ENCODE data around the gene TFB2M. TPM values are rescaled to one million over a fixed set of nuclear protein-coding genes. Genes with fewer than 3 reads are reported as not detected.

Gene TFB2M
- total RNA-seq, 1 donor from 2014 or later = 17.3 TPM

- peak overlapping the region; percentile 100 for H2AFZ ChIP-seq (ENCODE audit: low read depth, low read length)
- H3K79me2 ChIP-seq (ENCODE audit: insufficient read depth, low read length) = peaks cover 21% of the 10 kb centered on the region
- H3K36me3 Mint-ChIP-seq (ENCODE audit: low read depth, unreplicated experiment) = peaks cover 6% of the 10 kb centered on the region
- peak overlapping the region; percentile 84 for H3K9ac ChIP-seq (ENCODE audit: low read length)
- H3K4me1 Mint-ChIP-seq (ENCODE audit: low read depth, unreplicated experiment) = peaks cover 13% of the 10 kb centered on the region
- peaks cover 9% of the 10 kb centered on the region for H4K20me1 ChIP-seq (ENCODE audit: insufficient read depth, low read length)
- TF ChIP-seq EZH2 (IDR thresholded peaks at IDR 0.05; ENCODE audit: insufficient read depth, low read length) = no peak
- TF ChIP-seq CTCF (IDR thresholded peaks at IDR 0.05; ENCODE audit: insufficient read depth, low read depth, low read length) = no peak
- no peak for DNase-seq (ENCODE audit: low read depth)
- H3K36me3 ChIP-seq (ENCODE audit: insufficient read depth, low read length) = no peaks in the 10 kb centered on the region
- no peaks in the 10 kb centered on the region for H3K9me3 Mint-ChIP-seq (ENCODE audit: unreplicated experiment)
- H3K27ac ChIP-seq (ENCODE audit: low read depth, low read length) = no peak overlapping the region
- peak overlapping the region; percentile 96 for H3K4me2 ChIP-seq (ENCODE audit: low read length)
- no peaks in the 10 kb centered on the region for H3K27me3 ChIP-seq (ENCODE audit: insufficient read depth, low read length)
- peak overlapping the region; percentile 94 for H3K4me3 Mint-ChIP-seq (ENCODE audit: unreplicated experiment)
- no peaks in the 10 kb centered on the region for H3K9me3 ChIP-seq (ENCODE audit: insufficient read depth, low read depth, low read length)
- no peak overlapping the region for H3K27ac Mint-ChIP-seq (ENCODE audit: unreplicated experiment)
- H3K4me1 ChIP-seq (ENCODE audit: insufficient read depth, low read length) = peaks cover 11% of the 10 kb centered on the region
- H3K4me3 ChIP-seq (ENCODE audit: insufficient read depth, low read depth, low read length) = peak overlapping the region; percentile 90
- FAIRE-seq = no peak
- no peaks in the 10 kb centered on the region for H3K27me3 Mint-ChIP-seq (ENCODE audit: low read depth, unreplicated experiment)
Observed at GRCh38 chr1:246506367-246506673, 59.7 kb downstream of the TFB2M start.

- H3K4me1 ChIP-seq (ENCODE audit: insufficient read depth, low read length) = peaks cover 11% of the 10 kb centered on the region
- DNase-seq (ENCODE audit: low read depth) (peak; percentile 41), FAIRE-seq (no peak)
- H3K9me3 ChIP-seq (ENCODE audit: insufficient read depth, low read depth, low read length) = no peaks in the 10 kb centered on the region
- H3K27ac ChIP-seq (ENCODE audit: low read depth, low read length) = no peak overlapping the region
- no peak overlapping the region for H3K9ac ChIP-seq (ENCODE audit: low read length)
- H3K27me3 ChIP-seq (ENCODE audit: insufficient read depth, low read length) = no peaks in the 10 kb centered on the region
- Mint-ChIP-seq H3K9me3 (ENCODE audit: unreplicated experiment) (no peaks in the 10 kb centered on the region), H3K27me3 (ENCODE audit: low read depth, unreplicated experiment) (no peaks in the 10 kb centered on the region), H3K36me3 (ENCODE audit: low read depth, unreplicated experiment) (peaks cover 12% of the 10 kb centered on the region), H3K27ac (ENCODE audit: unreplicated experiment) (no peak overlapping the region), H3K4me1 (ENCODE audit: low read depth, unreplicated experiment) (peaks cover 14% of the 10 kb centered on the region), H3K4me3 (ENCODE audit: unreplicated experiment) (no peak overlapping the region)
- no peak overlapping the region for H3K4me3 ChIP-seq (ENCODE audit: insufficient read depth, low read depth, low read length)
- no peaks in the 10 kb centered on the region for H3K36me3 ChIP-seq (ENCODE audit: insufficient read depth, low read length)
- no peak overlapping the region for H2AFZ ChIP-seq (ENCODE audit: low read depth, low read length)
- peaks cover 23% of the 10 kb centered on the region for H4K20me1 ChIP-seq (ENCODE audit: insufficient read depth, low read length)
- H3K79me2 ChIP-seq (ENCODE audit: insufficient read depth, low read length) = peaks cover 28% of the 10 kb centered on the region
- no peak overlapping the region for H3K4me2 ChIP-seq (ENCODE audit: low read length)
- TF ChIP-seq CTCF (IDR thresholded peaks at IDR 0.05; ENCODE audit: insufficient read depth, low read depth, low read length) = no peak
- no peak for TF ChIP-seq EZH2 (IDR thresholded peaks at IDR 0.05; ENCODE audit: insufficient read depth, low read length)
Observed at GRCh38 chr1:246503341-246503740, 62.7 kb downstream of the TFB2M start.

GRCh38 chr1:246497331-246497915 is 68.6 kb downstream of the TFB2M start:
- Histone ChIP-seq H3K27me3 (ENCODE audit: insufficient read depth, low read length) (no peaks in the 10 kb centered on the region), H3K9ac (ENCODE audit: low read length) (no peak overlapping the region), H4K20me1 (ENCODE audit: insufficient read depth, low read length) (peaks cover 29% of the 10 kb centered on the region), H3K4me1 (ENCODE audit: insufficient read depth, low read length) (peaks cover 2% of the 10 kb centered on the region), H3K4me2 (ENCODE audit: low read length) (no peak overlapping the region), H3K27ac (ENCODE audit: low read depth, low read length) (no peak overlapping the region), H3K79me2 (ENCODE audit: insufficient read depth, low read length) (peaks cover 15% of the 10 kb centered on the region), H3K9me3 (ENCODE audit: insufficient read depth, low read depth, low read length) (no peaks in the 10 kb centered on the region), H3K4me3 (ENCODE audit: insufficient read depth, low read depth, low read length) (no peak overlapping the region), H3K36me3 (ENCODE audit: insufficient read depth, low read length) (no peaks in the 10 kb centered on the region), H2AFZ (ENCODE audit: low read depth, low read length) (no peak overlapping the region)
- Mint-ChIP-seq H3K4me3 (ENCODE audit: unreplicated experiment) (no peak overlapping the region), H3K27ac (ENCODE audit: unreplicated experiment) (no peak overlapping the region), H3K4me1 (ENCODE audit: low read depth, unreplicated experiment) (peaks cover 10% of the 10 kb centered on the region), H3K27me3 (ENCODE audit: low read depth, unreplicated experiment) (no peaks in the 10 kb centered on the region), H3K9me3 (ENCODE audit: unreplicated experiment) (no peaks in the 10 kb centered on the region), H3K36me3 (ENCODE audit: low read depth, unreplicated experiment) (peaks cover 8% of the 10 kb centered on the region)
- peak; percentile 46 for DNase-seq (ENCODE audit: low read depth)
- TF ChIP-seq EZH2 (IDR thresholded peaks at IDR 0.05; ENCODE audit: insufficient read depth, low read length) = no peak
- TF ChIP-seq CTCF (IDR thresholded peaks at IDR 0.05; ENCODE audit: insufficient read depth, low read depth, low read length) = peak; percentile 80
- no peak for FAIRE-seq
